ENCODE data around the gene SCFD1.
"Not testable (repeated sequence)": the region's sequence is repeated elsewhere in the genome, so short reads cannot be mapped to it uniquely, and the experiment has no call there.

The SCFD1 gene

DNA sequence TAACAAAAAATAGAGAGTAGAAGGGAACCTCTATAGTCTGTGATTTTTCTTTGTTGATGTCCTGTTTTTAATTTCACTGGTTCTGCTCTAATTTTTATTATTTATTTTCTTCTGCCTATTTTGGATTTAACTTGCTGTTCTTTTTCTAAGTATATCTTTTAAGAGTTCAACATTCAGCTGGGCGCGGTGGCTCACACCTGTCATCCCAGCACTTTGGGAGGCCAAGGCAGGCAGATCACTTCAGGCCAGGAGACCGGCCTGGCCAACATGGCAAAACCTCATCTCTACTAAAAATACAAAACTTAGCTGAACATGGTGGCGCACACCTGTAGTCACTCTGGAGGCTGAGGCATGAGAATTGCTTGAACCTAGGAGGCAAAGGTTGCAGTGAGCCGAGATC is 58.7 kb downstream of the SCFD1 start:
- DNase-seq: not testable (repeated sequence)

- no peak for DNase-seq
Measured at GRCh38 chr14:30681752-30682355, 59.7 kb downstream of the SCFD1 start.

DNA sequence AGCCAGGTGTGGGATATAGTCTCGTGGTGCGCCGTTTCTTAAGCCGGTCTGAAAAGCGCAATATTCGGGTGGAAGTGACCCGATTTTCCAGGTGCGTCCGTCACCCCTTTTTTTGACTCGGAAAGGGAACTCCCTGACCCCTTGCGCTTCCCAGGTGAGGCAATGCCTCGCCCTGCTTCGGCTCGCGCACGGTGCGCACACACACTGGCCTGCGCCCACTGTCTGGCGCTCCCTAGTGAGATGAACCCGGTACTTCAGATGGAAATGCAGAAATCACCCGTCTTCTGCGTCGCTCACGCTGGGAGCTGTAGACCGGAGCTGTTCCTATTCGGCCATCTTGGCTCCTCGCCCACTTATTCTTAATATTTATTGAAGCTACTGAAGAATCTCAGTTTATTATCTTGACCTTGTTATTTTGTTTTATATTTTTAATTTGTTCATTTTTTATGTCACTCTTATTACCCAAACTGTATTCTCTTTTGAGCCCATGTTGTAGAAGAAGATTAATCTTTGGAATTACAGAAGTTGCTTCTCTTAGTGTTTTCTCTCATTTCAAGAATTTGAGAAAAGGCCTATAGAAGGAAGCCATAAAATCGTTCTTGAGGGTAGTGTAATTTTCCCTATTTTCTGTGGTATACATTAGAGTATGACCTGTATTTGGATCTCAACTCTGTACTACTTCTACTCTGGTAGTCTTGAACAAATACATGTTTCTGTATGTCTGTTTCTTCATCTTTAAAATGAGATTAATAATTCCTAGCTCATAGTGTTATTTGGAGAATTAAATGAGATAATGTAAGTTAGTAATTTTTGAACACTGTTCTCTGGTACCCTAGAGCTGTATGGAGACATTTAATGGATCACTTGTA is 68.6 kb downstream of the SCFD1 start:
- DNase-seq: not testable (repeated sequence)

DNA sequence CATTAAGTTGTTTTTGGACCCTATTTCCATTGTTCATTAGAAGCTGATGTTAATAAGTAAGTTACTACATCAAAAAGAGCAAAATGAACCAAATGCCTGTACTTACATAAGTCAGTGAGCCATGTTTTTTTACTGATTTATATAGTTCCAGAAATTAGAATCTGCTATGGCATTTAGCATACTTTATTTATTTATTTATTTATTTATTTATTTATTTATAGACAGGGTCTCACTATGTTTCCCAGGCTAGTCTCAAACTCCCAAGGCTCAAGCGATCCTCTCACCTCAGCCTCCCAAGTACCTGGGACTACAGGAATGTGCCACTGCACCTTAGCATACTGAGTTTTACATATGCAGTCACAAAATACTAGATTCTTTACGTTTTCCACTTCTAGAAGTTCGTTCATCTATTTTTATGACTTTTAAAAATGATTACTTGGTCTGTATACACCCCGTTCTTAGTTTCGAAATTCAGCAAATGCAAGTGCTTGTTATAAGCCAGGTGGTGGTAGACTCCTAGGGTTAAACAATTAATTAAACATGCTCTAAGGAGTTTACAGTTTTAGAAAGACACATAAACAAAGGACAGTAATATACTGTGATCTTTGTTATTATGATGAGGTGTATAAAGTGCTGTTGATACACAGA is 69.8 kb downstream of the SCFD1 start:
- no peak for DNase-seq

- DNase-seq: no peak
Measured at GRCh38 chr14:30692669-30693068, 70.5 kb downstream of the SCFD1 start.

DNA sequence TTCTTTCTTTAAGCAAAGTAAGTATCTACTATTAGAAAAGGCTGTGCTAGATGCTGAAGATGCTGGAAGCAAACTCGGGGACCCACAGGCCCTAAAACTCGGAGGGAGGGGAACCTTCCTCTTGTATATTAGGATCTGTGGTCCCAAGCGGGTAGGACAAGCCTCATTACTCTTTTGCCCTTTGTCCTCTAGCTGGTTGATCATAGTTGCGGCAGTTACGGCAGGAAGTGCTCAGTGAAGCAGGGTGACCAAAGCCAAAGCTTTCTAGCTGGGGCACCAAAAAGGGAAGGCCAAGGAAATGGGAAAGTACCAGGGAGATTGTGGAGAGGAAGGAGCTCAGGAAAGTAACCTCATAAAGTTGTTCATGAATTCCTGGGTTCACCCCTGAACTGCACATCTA is 76.3 kb downstream of the SCFD1 start:
- DNase-seq: no peak

GRCh38 chr14:30706704-30707103 is 84.6 kb downstream of the SCFD1 start:
- DNase-seq: no peak

DNA sequence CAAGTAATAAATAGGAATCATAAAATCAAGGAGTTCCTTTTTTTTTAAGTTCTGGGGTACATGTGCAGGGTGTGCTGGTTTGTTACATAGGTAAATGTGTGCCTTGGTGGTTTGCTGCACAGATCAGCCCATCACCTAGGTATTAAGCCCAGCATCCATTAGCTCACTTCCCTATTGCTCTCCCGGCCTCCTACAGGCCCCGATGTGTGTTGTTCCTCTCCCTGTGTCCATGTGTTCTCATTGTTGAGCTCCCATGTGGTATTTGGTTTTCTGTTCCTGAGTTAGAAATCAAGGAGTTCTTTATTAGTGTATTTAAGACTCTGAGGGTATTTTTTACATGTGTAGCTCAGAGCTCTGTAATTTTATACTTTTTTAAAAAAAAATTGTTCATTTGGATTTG is 86.0 kb downstream of the SCFD1 start:
- DNase-seq: no peak

DNA sequence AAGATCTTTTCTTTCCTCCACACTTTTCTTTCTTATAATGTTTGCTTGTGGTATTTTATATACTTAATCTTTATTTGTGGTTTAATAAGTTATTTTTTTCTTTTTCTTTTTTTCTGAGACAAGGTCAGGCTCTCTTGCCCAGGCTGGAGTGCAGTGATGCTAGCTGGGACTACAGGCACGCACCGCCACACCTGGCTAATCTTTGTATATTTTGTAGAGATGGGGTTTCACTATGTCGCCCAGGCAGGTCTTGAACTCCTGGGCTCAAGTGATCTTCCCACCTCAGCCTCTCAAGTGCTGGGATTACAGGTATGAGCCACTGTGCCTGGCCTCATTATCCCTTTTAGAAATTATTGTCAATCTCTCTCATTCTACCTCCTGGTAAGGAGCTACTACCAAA is 87.1 kb downstream of the SCFD1 start:
- no peak for DNase-seq

GRCh38 chr14:30710876-30711275 is 88.8 kb downstream of the SCFD1 start:
- DNase-seq: no peak

- DNase-seq: no peak
Measured at GRCh38 chr14:30719137-30719536, 97.0 kb downstream of the SCFD1 start.

DNA sequence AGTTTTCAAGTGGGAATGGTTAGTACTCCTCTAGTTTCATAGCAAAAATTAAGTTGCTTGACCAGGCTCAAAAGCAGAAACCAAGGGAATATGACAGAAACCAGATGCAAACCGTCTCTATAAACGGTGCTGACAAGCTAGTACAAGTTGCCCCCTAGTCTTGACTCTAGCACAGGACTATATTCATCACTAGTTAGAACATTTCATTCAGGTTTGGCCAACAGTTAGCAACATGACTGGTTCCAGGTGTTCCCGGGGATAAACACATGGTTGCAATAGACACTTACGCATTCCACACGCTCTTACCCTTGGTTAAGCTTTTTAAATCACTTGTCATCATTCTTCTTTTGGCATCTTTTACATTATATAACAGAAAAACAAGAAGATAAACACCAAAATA is 103.6 kb downstream of the SCFD1 start:
- no peak for DNase-seq

- DNase-seq: no peak
Measured at GRCh38 chr14:30728471-30728870, 106.4 kb downstream of the SCFD1 start.

GRCh38 chr14:30737916-30738315 is 115.8 kb downstream of the SCFD1 start:
- no peak for DNase-seq

DNA sequence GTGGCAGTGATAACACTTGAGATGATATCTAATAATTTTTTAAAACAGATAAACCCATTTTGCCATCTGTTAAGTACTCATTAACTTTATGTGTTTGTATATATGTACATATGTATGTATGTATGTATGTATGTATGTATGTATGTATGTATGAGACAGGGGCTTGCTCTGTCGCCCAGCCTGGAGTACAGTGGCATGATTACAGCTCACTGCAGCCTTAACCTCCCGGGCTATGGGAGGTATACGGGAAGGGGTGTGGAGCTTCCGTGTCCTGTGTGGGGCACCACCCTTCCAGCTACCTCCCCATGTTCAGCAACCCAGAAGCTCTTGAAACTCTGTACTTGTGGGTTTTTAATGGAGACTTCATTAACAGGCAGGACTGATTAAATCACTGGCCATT is 116.9 kb downstream of the SCFD1 start:
- no peak for DNase-seq

GRCh38 chr14:30748343-30748742 is 126.2 kb downstream of the SCFD1 start:
- no peak for DNase-seq

- DNase-seq: no peak
Measured at GRCh38 chr14:30751646-30752416, 129.7 kb downstream of the SCFD1 start.

GRCh38 chr14:30753452-30753851 is 131.3 kb downstream of the SCFD1 start:
- no peak for DNase-seq

- no peak for DNase-seq
Measured at GRCh38 chr14:30754778-30755177, 132.7 kb downstream of the SCFD1 start.

DNA sequence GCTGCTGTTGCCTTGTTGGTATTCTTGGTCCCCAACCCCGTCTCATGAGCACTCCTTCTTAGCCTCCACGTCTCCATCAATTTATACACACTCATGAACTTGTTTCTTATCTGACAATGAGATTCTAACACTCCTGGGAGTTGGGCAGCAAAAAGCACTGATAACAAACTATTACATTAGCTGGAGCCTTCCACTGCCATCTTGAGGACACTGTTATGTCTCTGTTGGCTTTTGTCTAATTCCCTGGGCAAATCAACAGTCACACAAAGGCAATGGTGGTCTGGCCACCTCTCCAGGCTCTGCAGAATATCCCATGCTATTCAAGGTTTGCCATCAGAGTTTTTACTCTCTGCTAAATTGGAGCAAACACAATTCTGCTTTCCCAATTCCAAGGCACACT is 134.5 kb downstream of the SCFD1 start:
- no peak for DNase-seq

GRCh38 chr14:30757082-30757481 is 135.0 kb downstream of the SCFD1 start:
- no peak for DNase-seq

DNA sequence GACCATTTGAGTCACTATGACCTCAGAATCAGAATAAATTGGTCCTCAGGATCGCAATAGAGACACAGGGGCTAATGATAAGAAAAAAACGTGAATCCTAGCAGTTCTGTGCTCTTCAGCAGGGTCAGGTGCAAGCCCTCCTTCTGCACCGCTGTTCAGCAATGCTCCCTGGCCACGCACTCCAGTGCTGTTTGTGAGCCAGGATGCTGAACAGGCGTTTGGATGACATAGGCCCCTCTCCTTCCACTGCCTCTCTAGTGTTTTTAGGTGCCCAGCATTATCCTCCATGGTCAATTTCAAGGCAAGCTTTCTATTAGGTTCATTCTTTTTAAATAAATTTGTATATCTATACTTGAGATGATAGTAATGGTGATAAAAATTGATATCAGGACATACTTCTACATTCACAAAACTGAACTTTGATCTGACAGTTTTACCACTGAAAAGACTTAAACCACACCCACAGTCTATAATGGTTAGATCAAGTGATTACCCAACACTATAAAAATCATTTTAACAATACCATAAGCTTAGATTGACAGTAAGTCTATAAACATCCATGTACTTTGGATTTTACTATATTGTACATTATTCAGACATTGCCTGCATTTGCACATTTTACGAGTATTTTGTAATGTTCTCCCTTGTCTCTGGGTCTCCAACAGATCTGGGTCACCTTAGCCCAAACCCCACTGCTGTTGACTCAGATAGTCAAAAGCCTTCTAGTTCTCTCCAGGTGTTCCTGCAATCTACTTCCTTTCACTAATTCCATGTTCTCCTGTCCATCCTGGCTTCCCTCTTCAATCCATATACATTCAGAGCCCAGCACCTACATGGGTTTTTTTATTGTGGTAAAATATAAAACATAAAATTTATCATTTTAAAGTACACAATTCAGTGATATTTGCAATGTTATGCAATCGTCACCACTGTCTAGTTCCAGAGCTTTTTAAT is 137.3 kb downstream of the SCFD1 start:
- no peak for DNase-seq
